ENCODE measurements around the gene KCNH8. TPM values are rescaled to one million over a fixed set of nuclear protein-coding genes. Genes with fewer than 3 reads are reported as not detected.

The KCNH8 gene
- total RNA-seq, 2 experiments from 2014 or later, result 0.44 to 0.59 TPM

DNA sequence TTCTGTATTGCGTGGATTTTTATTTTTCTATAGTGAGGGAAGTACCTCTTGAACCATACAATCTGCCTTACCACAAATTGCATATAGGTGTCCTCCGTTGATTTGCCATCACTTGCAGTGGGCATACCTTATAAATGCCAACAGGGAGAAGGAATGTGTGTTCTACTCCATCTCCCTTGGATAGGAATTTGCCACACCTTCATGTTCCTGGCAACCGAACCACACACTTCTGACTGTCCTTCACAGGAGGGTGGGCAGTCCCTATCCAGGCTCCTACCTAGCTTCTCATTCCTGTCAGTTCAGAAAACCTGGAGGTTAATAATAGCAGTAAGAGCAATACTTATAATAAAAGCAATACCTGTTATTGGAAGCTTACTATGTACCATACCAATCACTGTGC is 428.0 kb downstream of the KCNH8 start:
- no peak overlapping the region for H2AFZ ChIP-seq (ENCODE audit: low read length)
- H3K9me2 ChIP-seq (ENCODE audit: insufficient read depth, low read length), result no peaks in the 10 kb centered on the region
- no peaks in the 10 kb centered on the region for H3K79me2 ChIP-seq (ENCODE audit: insufficient read depth, low read depth, low read length)
- no peak for TF ChIP-seq EZH2phosphoT487 (IDR thresholded peaks at IDR 0.05; ENCODE audit: borderline replicate concordance, low read depth, low read length)
- TF ChIP-seq, protein P1, sequence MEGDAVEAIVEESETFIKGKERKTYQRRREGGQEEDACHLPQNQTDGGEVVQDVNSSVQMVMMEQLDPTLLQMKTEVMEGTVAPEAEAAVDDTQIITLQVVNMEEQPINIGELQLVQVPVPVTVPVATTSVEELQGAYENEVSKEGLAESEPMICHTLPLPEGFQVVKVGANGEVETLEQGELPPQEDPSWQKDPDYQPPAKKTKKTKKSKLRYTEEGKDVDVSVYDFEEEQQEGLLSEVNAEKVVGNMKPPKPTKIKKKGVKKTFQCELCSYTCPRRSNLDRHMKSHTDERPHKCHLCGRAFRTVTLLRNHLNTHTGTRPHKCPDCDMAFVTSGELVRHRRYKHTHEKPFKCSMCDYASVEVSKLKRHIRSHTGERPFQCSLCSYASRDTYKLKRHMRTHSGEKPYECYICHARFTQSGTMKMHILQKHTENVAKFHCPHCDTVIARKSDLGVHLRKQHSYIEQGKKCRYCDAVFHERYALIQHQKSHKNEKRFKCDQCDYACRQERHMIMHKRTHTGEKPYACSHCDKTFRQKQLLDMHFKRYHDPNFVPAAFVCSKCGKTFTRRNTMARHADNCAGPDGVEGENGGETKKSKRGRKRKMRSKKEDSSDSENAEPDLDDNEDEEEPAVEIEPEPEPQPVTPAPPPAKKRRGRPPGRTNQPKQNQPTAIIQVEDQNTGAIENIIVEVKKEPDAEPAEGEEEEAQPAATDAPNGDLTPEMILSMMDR (conservative IDR thresholded peaks at IDR 0.05; ENCODE audit: low read length), result no peak
- intact Hi-C loops (cut with micrococcal nuclease; ENCODE audit: unreplicated experiment), result no loop called here
- no peaks in the 10 kb centered on the region for H3K4me1 ChIP-seq (ENCODE audit: insufficient read depth, low read length, poor library complexity, severe bottlenecking)
- H4K20me1 ChIP-seq (ENCODE audit: insufficient read depth, low read length), result no peaks in the 10 kb centered on the region
- ChIA-PET POLR2A (interaction anchor here (0.7 to 1.2 kb wide), 5 partner anchors 8 to 161 kb away, joined by 3 to 4 read pairs (median 3); no protein-coding TSS in a partner anchor), CTCF (ENCODE audit: unreplicated experiment) (no interaction called here)
- no peak overlapping the region for H3K4me3 ChIP-seq (ENCODE audit: low read depth, low read length, poor library complexity, severe bottlenecking)
- BruUV-seq (replicated peaks), result no TSS peak
- no peak for DNase-seq (ENCODE audit: low spot score)
- H3K36me3 ChIP-seq (ENCODE audit: insufficient read depth, low read length), result no peaks in the 10 kb centered on the region
- H3K27ac ChIP-seq (ENCODE audit: low read depth, low read length, poor library complexity, severe bottlenecking), result no peak overlapping the region
- no peak overlapping the region for H3K4me2 ChIP-seq (ENCODE audit: low read length)
- no peaks in the 10 kb centered on the region for H3K9me3 ChIP-seq (ENCODE audit: low read length)

Small RNA genes lying within 50 kb of the gene (microRNA-seq; reads per million reads assigned to microRNA genes)
- gene MIR4791 (ENCODE audit: borderline replicate concordance), result not detected

Small RNA genes lying within 50 kb of the gene (small RNA-seq; reads per million reads assigned to genes)
- gene MIR4791, result not detected

All from OCI-LY7 (cell line).